Ishikawa (cell line): ENCODE results near the gene IRF2.

Experiments used
- CEBPB ChIP-seq: IDR thresholded peaks from 2 replicates; pipeline ENCODE4 v1.6.1; 2012
- CREB1 ChIP-seq: IDR thresholded peaks from 2 replicates; pipeline ENCODE4 v1.6.1; 2012; ENCODE audit warnings: low read depth
- EGR1 ChIP-seq: IDR thresholded peaks from 2 replicates; pipeline ENCODE4 v1.6.1; 2012
- EP300 ChIP-seq: IDR thresholded peaks from 2 replicates; pipeline ENCODE4 v1.6.1; 2012; ENCODE audit warnings: borderline replicate concordance
- FOXM1 ChIP-seq: IDR thresholded peaks from 2 replicates; pipeline ENCODE4 v1.6.1; 2012; ENCODE audit warnings: low read depth, borderline replicate concordance
- NFIC ChIP-seq: IDR thresholded peaks from 2 replicates; pipeline ENCODE4 v1.6.1; 2012
- RAD21 ChIP-seq: IDR thresholded peaks from 2 replicates; pipeline ENCODE4 v1.6.1; 2012; ENCODE audit warnings: low read depth
- TAF1 ChIP-seq: IDR thresholded peaks from 2 replicates; pipeline ENCODE4 v1.6.1; 2012; ENCODE audit warnings: low read depth, mild to moderate bottlenecking
- YY1 ChIP-seq: IDR thresholded peaks from 2 replicates; pipeline ENCODE4 v1.6.1; 2012; ENCODE audit warnings: low read depth
- ZBTB7A ChIP-seq: IDR thresholded peaks from 2 replicates; pipeline ENCODE4 v1.6.1; 2012; ENCODE audit warnings: low read depth
- TF ChIP-seq, protein P1 (sequence below): IDR thresholded peaks from 2 replicates; pipeline ENCODE4 v1.6.1; 2012; ENCODE audit warnings: low read depth, mild to moderate bottlenecking
- TF ChIP-seq, protein P2 (sequence below): IDR thresholded peaks from 2 replicates; pipeline ENCODE4 v1.6.1; 2012

DNA sequence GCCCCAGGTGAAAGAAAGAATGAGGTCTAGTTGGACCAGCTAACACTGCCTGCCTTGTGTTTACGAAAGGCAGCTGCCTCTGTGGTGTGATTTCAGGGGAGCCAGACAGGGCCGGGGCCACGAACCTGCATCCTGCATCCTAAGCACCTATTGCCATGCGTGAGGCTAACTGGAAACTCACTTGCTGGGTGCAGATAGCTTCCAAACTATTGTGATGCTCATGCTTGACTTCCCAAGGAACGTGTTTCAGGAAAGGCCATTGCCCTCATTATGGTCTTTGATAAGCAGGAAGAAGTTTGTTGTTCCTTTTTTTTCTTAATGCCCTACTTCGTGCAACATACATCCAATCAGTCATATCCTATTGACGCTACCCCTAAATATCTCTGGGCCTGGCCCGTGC is 2.3 kb upstream of the IRF2 start:
- TF ChIP-seq FOXM1 = no peak
- TF ChIP-seq, protein P1, sequence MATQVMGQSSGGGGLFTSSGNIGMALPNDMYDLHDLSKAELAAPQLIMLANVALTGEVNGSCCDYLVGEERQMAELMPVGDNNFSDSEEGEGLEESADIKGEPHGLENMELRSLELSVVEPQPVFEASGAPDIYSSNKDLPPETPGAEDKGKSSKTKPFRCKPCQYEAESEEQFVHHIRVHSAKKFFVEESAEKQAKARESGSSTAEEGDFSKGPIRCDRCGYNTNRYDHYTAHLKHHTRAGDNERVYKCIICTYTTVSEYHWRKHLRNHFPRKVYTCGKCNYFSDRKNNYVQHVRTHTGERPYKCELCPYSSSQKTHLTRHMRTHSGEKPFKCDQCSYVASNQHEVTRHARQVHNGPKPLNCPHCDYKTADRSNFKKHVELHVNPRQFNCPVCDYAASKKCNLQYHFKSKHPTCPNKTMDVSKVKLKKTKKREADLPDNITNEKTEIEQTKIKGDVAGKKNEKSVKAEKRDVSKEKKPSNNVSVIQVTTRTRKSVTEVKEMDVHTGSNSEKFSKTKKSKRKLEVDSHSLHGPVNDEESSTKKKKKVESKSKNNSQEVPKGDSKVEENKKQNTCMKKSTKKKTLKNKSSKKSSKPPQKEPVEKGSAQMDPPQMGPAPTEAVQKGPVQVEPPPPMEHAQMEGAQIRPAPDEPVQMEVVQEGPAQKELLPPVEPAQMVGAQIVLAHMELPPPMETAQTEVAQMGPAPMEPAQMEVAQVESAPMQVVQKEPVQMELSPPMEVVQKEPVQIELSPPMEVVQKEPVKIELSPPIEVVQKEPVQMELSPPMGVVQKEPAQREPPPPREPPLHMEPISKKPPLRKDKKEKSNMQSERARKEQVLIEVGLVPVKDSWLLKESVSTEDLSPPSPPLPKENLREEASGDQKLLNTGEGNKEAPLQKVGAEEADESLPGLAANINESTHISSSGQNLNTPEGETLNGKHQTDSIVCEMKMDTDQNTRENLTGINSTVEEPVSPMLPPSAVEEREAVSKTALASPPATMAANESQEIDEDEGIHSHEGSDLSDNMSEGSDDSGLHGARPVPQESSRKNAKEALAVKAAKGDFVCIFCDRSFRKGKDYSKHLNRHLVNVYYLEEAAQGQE = no peak
- TF ChIP-seq ZBTB7A = no peak
- TF ChIP-seq, protein P2, sequence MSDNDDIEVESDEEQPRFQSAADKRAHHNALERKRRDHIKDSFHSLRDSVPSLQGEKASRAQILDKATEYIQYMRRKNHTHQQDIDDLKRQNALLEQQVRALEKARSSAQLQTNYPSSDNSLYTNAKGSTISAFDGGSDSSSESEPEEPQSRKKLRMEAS = no peak
- no peak for TF ChIP-seq EP300
- TF ChIP-seq RAD21 = no peak
- no peak for TF ChIP-seq CEBPB
- no peak for TF ChIP-seq EGR1
- no peak for TF ChIP-seq CREB1
- TF ChIP-seq TAF1 = no peak
- TF ChIP-seq YY1 = no peak
- TF ChIP-seq NFIC = no peak
